ENCODE measurements around the gene RAD51B. TPM values are rescaled to one million over a fixed set of nuclear protein-coding genes. Genes with fewer than 3 reads are reported as not detected.

RAD51B gene
- total RNA-seq, 1 experiment from 2014 or later: 16.7 TPM

DNA sequence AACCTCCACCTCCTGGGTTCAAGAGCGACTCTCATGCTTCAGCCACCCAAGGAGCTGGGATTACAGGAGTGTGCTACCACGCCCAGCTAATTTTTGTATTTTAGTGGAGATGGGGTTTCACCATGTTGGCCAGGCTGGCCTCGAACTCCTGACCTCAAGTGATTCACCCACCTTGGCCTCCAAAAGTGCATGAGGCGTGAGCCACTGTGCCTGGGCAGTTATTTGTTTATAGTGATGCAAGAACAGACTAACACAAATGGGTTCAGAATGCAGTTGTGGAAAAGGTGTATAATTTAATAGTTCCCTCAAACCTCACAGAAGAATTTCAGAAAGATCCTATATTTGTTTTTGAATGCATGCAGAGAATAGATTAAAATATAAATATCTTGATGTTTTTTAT lies 526.2 kb downstream of the RAD51B start:
- no peak overlapping the region for H3K18ac ChIP-seq (ENCODE audit: insufficient read length, low read depth, low read length)
- Mint-ChIP-seq H3K4me1 (peaks cover 22 to 33% of the 10 kb centered on the region in 2 experiments), H3K4me3 (no peak overlapping the region), H3K9me3 (peaks cover 0 to 9% of the 10 kb centered on the region in 2 experiments; a peak in 3 of 5 replicates), H3K27me3 (ENCODE audit: low read depth) (no peaks in the 10 kb centered on the region), H3K27ac (no peak overlapping the region), H3K36me3 (ENCODE audit: insufficient read depth in 1 of 3, low read depth in 3 of 3) (peaks cover 6 to 11% (median 8%) of the 10 kb centered on the region in 3 experiments)
- no peaks in the 10 kb centered on the region for H3K27me3 ChIP-seq (ENCODE audit: insufficient read depth, low read length)
- no peaks in the 10 kb centered on the region for H3K9me3 ChIP-seq (ENCODE audit: control insufficient read depth, low read depth, low read length)
- no peaks in the 10 kb centered on the region for H3K79me1 ChIP-seq (ENCODE audit: insufficient read depth, low read depth, low read length, poor library complexity, severe bottlenecking)
- no peak overlapping the region for H2BK5ac ChIP-seq (ENCODE audit: insufficient read length, low read length)
- H4K8ac ChIP-seq (replicated peaks; ENCODE audit: insufficient read length, low read depth, low read length): no peak overlapping the region
- no peak overlapping the region for H3K27ac ChIP-seq (ENCODE audit: insufficient read length, low read depth, low read length)
- H3K79me2 ChIP-seq (ENCODE audit: insufficient read depth, low read length): 0 out of 2 replicates have a peak, but pooled peaks cover 1% of the 10 kb centered on the region
- no peak overlapping the region for H2BK15ac ChIP-seq (ENCODE audit: low read depth, low read length)
- TF ChIP-seq, protein P1, sequence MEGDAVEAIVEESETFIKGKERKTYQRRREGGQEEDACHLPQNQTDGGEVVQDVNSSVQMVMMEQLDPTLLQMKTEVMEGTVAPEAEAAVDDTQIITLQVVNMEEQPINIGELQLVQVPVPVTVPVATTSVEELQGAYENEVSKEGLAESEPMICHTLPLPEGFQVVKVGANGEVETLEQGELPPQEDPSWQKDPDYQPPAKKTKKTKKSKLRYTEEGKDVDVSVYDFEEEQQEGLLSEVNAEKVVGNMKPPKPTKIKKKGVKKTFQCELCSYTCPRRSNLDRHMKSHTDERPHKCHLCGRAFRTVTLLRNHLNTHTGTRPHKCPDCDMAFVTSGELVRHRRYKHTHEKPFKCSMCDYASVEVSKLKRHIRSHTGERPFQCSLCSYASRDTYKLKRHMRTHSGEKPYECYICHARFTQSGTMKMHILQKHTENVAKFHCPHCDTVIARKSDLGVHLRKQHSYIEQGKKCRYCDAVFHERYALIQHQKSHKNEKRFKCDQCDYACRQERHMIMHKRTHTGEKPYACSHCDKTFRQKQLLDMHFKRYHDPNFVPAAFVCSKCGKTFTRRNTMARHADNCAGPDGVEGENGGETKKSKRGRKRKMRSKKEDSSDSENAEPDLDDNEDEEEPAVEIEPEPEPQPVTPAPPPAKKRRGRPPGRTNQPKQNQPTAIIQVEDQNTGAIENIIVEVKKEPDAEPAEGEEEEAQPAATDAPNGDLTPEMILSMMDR (conservative IDR thresholded peaks at IDR 0.05): no peak
- H4K20me1 ChIP-seq (ENCODE audit: control insufficient read depth, insufficient read depth, insufficient read length): no peaks in the 10 kb centered on the region
- no peak overlapping the region for H4K91ac ChIP-seq (ENCODE audit: insufficient read length, low read depth, low read length)
- WGBS (ENCODE audit: extremely low coverage, insufficient read length, low lambda C conversion rate): no CpG with 5 or more reads among the region's 4 CpGs
- H3K4me1 ChIP-seq (ENCODE audit: insufficient read depth, low read length): peaks cover 8% of the 10 kb centered on the region
- H2AK5ac ChIP-seq (ENCODE audit: insufficient read length, low read length): no peak overlapping the region
- no peak overlapping the region for H3K4ac ChIP-seq (ENCODE audit: low read depth, low read length)
- no peak overlapping the region for H3T11ph ChIP-seq (ENCODE audit: low read length)
- H2BK12ac ChIP-seq (ENCODE audit: insufficient read length, low read depth, low read length): no peak overlapping the region
- no peak overlapping the region for H3K4me2 ChIP-seq (ENCODE audit: insufficient read depth, insufficient read length, low read length)
- H3K23ac ChIP-seq (ENCODE audit: insufficient read length, low read depth, low read length): no peak overlapping the region
- no peak for DNase-seq
- no peak overlapping the region for H3K9ac ChIP-seq (ENCODE audit: extremely low read depth, insufficient read length, low read length)
- H3K56ac ChIP-seq (ENCODE audit: insufficient read length, low read depth, low read length): no peak overlapping the region
- no peak overlapping the region for H2BK20ac ChIP-seq (ENCODE audit: low read depth, low read length, poor library complexity, severe bottlenecking)
- no peak overlapping the region for H2AFZ ChIP-seq (ENCODE audit: low read length)
- no peak overlapping the region for H4K5ac ChIP-seq (ENCODE audit: insufficient read length, low read depth, low read length)
- no peaks in the 10 kb centered on the region for H3K23me2 ChIP-seq (ENCODE audit: insufficient read length, low read depth, low read length, poor library complexity, severe bottlenecking)
- no peak overlapping the region for H3K14ac ChIP-seq (ENCODE audit: insufficient read depth, low read length)
- no peak overlapping the region for H2BK120ac ChIP-seq (ENCODE audit: low read depth, low read length, poor library complexity, severe bottlenecking)
